ENCODE results near the gene PFN3.
"Not testable (repeated sequence)": the region's sequence is repeated elsewhere in the genome, so short reads cannot be mapped to it uniquely, and the experiment has no call there.

Gene PFN3

DNA sequence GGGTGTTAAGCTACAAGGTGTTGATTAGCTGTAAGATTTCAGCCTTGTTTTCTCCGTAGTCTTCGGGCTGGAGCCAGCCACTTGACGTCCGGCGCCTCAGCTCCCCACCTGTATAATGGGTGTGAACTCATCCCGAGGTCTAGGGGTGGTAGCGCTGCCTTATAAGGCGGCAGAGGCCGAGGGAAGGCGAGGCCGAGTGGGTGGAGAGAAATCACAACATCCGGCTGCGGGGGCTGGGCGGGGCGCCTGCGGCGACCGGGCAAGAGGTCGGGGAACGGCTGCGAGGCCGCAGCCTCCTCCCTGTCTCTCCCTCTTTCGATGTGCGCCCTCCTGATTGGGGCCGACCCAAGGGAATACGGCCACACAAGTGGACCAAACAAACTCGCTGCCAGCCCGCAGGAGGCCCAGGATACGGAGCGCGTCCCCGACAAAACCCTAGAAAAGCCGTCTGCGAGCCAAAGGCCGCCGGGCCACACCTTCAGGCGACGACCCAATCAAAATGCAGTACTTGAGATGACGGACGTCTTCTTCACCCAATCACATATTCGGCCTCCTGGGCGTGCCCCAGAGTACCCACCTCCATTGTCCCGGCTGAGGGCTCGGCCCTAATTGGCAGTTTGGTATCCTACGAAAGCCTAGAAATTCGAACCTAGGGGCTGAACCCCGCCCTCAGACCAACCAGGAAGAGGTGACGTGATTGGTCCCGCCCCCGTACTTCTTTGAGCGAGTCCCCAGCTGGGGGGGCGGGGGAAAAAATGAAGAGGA lies 25.5 kb upstream of the PFN3 start:
- H3K9ac ChIP-seq: peak overlapping the region; percentile 18; the same call in 1 of the 2 replicates
- peak overlapping the region; percentile 78 for H3K4me2 ChIP-seq
- TF ChIP-seq, protein P1, sequence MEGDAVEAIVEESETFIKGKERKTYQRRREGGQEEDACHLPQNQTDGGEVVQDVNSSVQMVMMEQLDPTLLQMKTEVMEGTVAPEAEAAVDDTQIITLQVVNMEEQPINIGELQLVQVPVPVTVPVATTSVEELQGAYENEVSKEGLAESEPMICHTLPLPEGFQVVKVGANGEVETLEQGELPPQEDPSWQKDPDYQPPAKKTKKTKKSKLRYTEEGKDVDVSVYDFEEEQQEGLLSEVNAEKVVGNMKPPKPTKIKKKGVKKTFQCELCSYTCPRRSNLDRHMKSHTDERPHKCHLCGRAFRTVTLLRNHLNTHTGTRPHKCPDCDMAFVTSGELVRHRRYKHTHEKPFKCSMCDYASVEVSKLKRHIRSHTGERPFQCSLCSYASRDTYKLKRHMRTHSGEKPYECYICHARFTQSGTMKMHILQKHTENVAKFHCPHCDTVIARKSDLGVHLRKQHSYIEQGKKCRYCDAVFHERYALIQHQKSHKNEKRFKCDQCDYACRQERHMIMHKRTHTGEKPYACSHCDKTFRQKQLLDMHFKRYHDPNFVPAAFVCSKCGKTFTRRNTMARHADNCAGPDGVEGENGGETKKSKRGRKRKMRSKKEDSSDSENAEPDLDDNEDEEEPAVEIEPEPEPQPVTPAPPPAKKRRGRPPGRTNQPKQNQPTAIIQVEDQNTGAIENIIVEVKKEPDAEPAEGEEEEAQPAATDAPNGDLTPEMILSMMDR (conservative IDR thresholded peaks at IDR 0.05; ENCODE audit: low read depth, low read length): no peak
- no peak overlapping the region for H3K4me3 ChIP-seq (IDR thresholded peaks at IDR 0.05; ENCODE audit: insufficient read depth, low read depth, low read length)
- H3K4me1 ChIP-seq (ENCODE audit: low read depth, poor library complexity, severe bottlenecking): peaks cover 45% of the 10 kb centered on the region
- no peaks in the 10 kb centered on the region for H3K36me3 ChIP-seq (ENCODE audit: insufficient read depth)
- peak overlapping the region; percentile 33; the same call in 1 of the 2 replicates for H3K27ac ChIP-seq
- H3K27me3 ChIP-seq (ENCODE audit: insufficient read depth, low read depth): no peaks in the 10 kb centered on the region
- no peaks in the 10 kb centered on the region for H4K20me1 ChIP-seq (ENCODE audit: insufficient read depth)
- H3K79me2 ChIP-seq (ENCODE audit: insufficient read depth, low read depth): no peaks in the 10 kb centered on the region
- peak overlapping the region; percentile 71 for H2AFZ ChIP-seq (ENCODE audit: low read depth)

DNA sequence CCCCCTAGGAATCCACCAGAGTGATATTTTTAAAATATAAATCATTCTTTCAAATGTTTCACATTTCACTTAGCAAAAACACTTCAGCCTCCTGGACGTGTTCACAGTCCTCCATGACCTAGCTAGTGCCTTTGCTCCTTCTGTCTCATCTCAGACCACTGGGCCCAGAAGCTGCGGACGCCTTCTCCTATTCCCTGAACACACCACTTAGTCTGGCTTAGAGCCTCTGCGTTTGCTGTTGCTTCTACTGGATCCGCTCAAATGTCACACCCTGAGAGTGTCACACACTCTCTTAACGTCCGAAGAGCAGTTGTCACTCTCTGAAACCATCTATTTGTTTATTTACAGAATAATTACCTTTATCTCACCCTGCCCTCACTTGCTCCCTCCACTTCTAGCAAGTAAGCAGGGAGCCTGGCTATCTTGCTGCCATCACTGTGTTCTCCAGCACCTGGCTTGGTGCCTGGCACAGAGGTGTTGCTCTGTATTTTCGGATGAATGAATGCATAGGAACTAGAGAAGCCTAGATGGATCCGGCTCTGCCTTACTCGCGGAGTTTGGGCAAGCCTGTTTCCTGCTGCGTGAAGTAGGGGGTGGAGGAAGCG lies 24.8 kb upstream of the PFN3 start:
- H3K27me3 ChIP-seq (ENCODE audit: insufficient read depth, low read depth): no peaks in the 10 kb centered on the region
- no peak overlapping the region for H3K4me3 ChIP-seq (IDR thresholded peaks at IDR 0.05; ENCODE audit: insufficient read depth, low read depth, low read length)
- peak overlapping the region; percentile 33; the same call in 1 of the 2 replicates for H3K27ac ChIP-seq
- H3K79me2 ChIP-seq (ENCODE audit: insufficient read depth, low read depth): no peaks in the 10 kb centered on the region
- TF ChIP-seq, protein P1 (conservative IDR thresholded peaks at IDR 0.05; ENCODE audit: low read depth, low read length): no peak
- H3K36me3 ChIP-seq (ENCODE audit: insufficient read depth): no peaks in the 10 kb centered on the region
- peak overlapping the region; percentile 18; the same call in 1 of the 2 replicates for H3K9ac ChIP-seq
- no peaks in the 10 kb centered on the region for H4K20me1 ChIP-seq (ENCODE audit: insufficient read depth)
- H2AFZ ChIP-seq (ENCODE audit: low read depth): peak overlapping the region; percentile 71
- H3K4me1 ChIP-seq (ENCODE audit: low read depth, poor library complexity, severe bottlenecking): peaks cover 38% of the 10 kb centered on the region
- H3K4me2 ChIP-seq: peak overlapping the region; percentile 78

DNA sequence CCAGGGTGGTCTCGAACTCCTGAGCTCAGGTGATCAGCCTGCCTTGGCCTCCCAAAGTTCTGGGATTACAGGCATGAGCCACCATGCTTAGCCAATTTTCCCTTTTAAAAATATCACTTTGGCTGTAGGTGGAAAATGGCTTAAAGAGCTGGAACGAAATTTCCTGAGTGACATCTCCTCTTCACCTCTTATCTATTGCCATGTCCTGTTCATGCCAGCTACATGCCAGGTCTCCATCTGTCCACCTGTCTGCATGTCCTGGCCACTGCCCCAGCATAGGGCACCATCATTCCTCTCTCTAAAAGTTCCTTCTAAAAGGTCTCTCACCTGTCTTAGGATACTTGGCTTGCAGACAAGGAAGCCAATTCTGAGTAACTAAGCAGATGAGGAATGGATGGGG lies 23.2 kb upstream of the PFN3 start:
- Histone ChIP-seq H3K4me1 (ENCODE audit: low read depth, poor library complexity, severe bottlenecking) (peaks cover 22% of the 10 kb centered on the region), H2AFZ (ENCODE audit: low read depth) (no peak overlapping the region)

DNA sequence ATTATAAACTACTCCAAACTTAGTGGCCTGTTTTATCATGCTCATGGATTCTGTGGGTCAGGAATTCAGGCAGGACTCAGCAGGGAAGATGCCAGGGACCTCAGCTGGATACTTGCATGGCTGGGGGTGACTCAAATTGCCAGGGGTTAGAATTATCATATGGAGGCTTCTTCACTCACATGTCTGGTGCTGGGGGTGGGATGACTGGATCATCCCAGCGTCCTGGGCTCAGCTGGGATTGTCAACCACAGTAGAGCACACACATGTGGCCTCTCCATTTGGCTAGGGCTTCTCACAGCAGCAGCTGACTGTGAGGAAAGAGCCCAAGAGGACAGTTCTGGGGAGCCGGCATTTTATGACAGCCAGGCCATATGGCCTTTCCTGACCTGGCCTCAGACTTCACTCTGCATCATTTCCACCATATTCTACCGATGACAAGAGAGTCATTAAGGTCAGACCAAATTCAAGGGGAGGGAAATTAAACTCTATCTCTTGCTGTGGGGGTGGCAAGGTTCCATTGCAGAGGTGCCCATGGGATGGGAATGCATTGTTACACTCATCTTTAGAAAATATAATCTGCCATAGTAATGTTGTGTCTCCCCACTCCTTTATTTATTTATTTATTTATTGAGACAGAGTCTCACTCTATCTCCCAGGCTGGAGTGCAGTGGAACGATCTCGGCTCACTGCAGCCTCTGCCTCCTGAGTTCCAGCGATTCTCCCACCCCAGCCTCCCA lies 20.8 kb upstream of the PFN3 start:
- H3K27ac ChIP-seq: no peak overlapping the region
- H4K20me1 ChIP-seq (ENCODE audit: insufficient read depth): no peaks in the 10 kb centered on the region
- H3K4me2 ChIP-seq: no peak overlapping the region
- peaks cover 8% of the 10 kb centered on the region for H3K4me1 ChIP-seq (ENCODE audit: low read depth, poor library complexity, severe bottlenecking)
- H3K27me3 ChIP-seq (ENCODE audit: insufficient read depth, low read depth): no peaks in the 10 kb centered on the region
- no peak overlapping the region for H3K4me3 ChIP-seq (IDR thresholded peaks at IDR 0.05; ENCODE audit: insufficient read depth, low read depth, low read length)
- no peaks in the 10 kb centered on the region for H3K36me3 ChIP-seq (ENCODE audit: insufficient read depth)
- no peak overlapping the region for H2AFZ ChIP-seq (ENCODE audit: low read depth)
- TF ChIP-seq, protein P1 (conservative IDR thresholded peaks at IDR 0.05; ENCODE audit: low read depth, low read length): no peak
- H3K79me2 ChIP-seq (ENCODE audit: insufficient read depth, low read depth): no peaks in the 10 kb centered on the region
- H3K9ac ChIP-seq: no peak overlapping the region

More for the DNA sequence above, 23.2 kb upstream of the PFN3 start:
- Histone ChIP-seq H3K36me3 (ENCODE audit: insufficient read depth) (no peaks in the 10 kb centered on the region), H4K20me1 (ENCODE audit: insufficient read depth) (no peaks in the 10 kb centered on the region), H3K27ac (no peak overlapping the region), H3K27me3 (ENCODE audit: insufficient read depth, low read depth) (no peaks in the 10 kb centered on the region), H3K79me2 (ENCODE audit: insufficient read depth, low read depth) (no peaks in the 10 kb centered on the region), H3K4me3 (IDR thresholded peaks at IDR 0.05; ENCODE audit: insufficient read depth, low read depth, low read length) (no peak overlapping the region), H3K4me2 (no peak overlapping the region), H3K9ac (no peak overlapping the region)
- TF ChIP-seq, protein P1 (conservative IDR thresholded peaks at IDR 0.05; ENCODE audit: low read depth, low read length): no peak

DNA sequence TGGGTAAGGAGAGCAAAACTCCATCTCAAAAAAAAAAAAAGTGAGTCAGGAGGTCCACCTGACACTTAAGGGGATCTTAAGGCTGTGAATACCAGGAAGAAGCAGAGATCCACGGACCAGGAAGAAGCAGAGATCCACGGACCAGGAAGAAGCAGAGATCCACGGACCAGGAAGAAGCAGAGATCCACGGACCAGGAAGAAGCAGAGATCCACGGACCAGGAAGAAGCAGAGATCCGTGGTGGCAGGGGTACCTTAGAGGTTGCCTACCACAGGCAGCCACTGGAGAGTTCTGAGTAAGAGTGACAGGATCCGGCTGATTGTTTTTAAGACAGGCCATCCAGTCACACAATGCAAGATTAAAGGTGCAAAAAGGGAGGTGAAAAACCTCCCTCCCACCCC lies 20.0 kb upstream of the PFN3 start:
- H4K20me1 ChIP-seq (ENCODE audit: insufficient read depth); H3K27me3 ChIP-seq (ENCODE audit: insufficient read depth, low read depth); H3K36me3 ChIP-seq (ENCODE audit: insufficient read depth); H3K4me1 ChIP-seq (ENCODE audit: low read depth, poor library complexity, severe bottlenecking); H3K9ac ChIP-seq; H3K79me2 ChIP-seq (ENCODE audit: insufficient read depth, low read depth); H3K4me2 ChIP-seq; H2AFZ ChIP-seq (ENCODE audit: low read depth); H3K4me3 ChIP-seq (IDR thresholded peaks at IDR 0.05; ENCODE audit: insufficient read depth, low read depth, low read length); H3K27ac ChIP-seq: not testable (repeated sequence)
